Left kidney (tissue), 2 donors: Measurements from ENCODE around the gene GABRR1. TPM values are rescaled to one million over a fixed set of nuclear protein-coding genes. Genes with fewer than 3 reads are reported as not detected.

Experiments
- DNase-seq: peaks from one replicate; pipeline ENCODE4 v3.0.0-alpha.2; 2013
- polyA plus RNA-seq: library from polyadenylated mRNA; unstranded; fragments of 120-200 nt; gene quantifications from one replicate; pipeline ENCODE4 v1.2.1, GENCODE V29; 2013; ENCODE audit not compliant: insufficient read length

GABRR1 gene
- polyA plus RNA-seq, 1 donor = 1.2 TPM

- DNase-seq = no peak
Observed at GRCh38 chr6:89216411-89216810, 747 bp downstream of the GABRR1 start.

DNA sequence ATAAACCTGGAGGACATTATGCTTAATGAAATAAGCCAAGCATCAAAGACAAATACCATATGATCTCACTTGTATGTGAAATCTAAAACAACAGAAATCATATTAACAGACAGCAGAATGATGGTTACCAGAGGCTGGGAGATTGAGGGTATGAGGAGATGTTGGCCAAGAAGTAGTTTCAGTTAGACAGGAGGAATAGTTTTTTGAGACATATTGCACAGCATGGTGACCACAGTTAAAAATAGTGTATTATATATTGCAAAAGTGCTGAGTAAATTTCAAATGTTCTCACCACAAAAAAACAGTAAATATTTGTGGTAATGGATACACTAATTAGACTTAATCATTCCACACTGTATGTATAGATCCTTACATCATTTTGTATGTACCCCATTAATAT, 1.8 kb downstream of the GABRR1 start:
- no peak for DNase-seq

- DNase-seq = no peak
Observed at GRCh38 chr6:89214197-89214596, 3.0 kb downstream of the GABRR1 start.

- no peak for DNase-seq
Observed at GRCh38 chr6:89212472-89212871, 4.7 kb downstream of the GABRR1 start.

DNA sequence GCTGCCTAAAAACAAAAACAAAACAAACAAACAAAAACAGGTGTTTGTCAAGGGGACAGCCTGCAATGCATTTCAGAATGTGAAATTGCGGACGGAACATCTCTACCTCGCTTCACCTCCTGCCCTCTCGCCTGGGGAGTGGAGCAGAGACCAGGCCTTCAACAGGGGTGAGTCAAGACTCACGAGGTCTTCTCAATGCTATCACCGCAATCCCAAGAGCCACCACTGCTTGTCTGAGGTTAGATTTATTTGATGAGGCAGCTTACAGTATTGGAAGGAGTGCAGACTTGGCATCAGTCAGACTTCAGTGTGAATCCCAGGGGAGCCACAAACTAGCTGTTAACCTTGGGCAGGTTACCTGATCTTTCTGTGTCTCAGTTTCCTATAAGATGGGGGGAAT, 7.7 kb downstream of the GABRR1 start:
- no peak for DNase-seq

DNA sequence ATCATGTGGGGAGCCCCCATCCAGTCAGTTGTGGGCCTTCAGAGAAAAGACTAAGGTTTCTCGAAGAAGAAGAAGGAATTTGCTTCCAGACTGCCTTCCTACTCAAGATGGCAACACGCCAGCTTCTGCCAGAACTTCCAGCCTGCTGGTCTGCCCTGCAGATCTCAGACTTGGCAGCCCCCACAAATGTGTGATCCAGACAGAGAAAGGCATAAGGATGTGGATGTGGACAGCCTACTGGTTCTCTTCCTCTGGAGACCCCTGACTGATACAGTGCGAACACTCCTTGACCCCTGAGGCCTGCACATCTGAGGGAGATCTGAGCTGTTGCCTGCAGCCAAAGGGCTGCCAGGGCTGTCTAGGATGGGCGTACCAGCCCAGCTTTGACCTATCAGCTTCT, 8.6 kb downstream of the GABRR1 start:
- DNase-seq = no peak

DNA sequence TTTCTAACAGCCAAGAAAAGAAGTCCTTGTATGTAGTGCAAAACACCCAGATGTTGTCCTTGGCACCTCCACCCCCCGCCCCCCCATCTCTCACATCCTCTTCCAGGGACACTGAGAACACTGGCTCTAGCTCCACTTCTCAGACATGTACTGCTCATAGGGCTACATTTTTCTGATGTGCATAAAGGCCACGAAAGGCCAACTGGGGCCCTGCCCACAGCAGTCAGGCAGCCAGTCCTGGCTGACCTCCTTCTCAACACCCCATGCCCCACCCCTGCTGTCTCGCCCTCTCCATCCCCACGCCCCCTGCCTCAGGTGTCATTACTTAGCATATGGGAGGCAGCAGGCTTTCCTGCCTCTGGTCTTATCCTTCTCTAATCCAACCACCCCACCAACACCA, 11.3 kb downstream of the GABRR1 start:
- DNase-seq = no peak

DNA sequence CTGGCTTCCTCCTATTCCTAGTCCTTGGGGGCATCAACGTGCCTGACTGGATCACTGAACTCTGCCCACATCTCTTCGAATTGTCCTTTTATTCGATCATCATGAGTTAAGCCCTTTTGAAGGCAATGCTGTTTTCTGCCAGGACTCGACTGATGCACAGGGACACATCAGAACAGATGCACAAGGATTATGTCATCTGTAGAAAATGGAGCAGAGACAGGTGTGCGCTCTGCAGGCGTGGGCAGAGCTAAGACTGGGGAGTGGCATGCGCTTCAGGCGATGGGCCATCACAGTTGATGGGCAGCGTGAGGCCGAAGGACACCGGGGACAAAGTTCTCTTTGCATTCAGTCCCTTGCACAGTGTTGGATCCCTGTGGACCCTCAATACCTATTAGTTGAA, 13.1 kb downstream of the GABRR1 start:
- no peak for DNase-seq

- no peak for DNase-seq
Observed at GRCh38 chr6:89200706-89201215, 16.4 kb downstream of the GABRR1 start.

DNA sequence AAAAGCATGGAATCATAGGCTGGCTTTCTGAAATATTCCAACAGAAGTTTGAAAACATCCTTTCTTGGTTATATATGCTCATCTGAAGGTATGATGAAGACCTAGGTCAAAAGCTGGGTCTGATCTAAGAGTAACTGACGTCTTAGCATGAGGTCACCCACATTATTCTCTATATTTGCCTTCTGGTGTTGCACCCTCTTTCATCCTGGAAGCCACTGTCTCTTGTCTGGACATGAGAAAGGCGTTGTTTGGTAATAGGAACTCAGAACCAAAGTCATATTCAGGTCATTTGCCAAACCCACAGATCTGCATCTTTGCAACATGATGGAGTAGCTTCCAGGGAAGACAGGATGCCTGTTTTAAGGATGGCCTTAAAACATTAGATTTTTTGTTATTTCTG, 17.6 kb downstream of the GABRR1 start:
- no peak for DNase-seq

DNA sequence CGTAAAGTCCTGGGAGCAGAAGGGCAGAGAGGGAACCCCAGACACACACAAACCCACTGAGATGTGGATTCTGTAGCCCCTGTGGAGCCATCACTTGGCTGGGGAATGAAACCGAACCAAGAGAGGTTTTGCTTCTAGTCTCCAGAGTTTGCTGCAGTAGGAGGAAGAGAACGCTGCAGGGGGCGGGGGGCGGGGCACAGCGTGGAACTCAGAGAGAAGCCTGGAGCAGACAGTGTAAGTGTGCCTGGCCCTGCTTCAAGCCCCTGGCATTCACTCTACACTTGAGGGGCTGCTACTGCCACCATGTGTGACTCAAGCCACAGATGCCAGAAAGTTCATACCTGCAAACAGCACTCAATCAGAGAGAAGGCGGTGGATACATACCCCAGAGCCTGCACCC, 18.9 kb downstream of the GABRR1 start:
- no peak for DNase-seq

GRCh38 chr6:89197141-89197540, 20.0 kb downstream of the GABRR1 start:
- no peak for DNase-seq

DNA sequence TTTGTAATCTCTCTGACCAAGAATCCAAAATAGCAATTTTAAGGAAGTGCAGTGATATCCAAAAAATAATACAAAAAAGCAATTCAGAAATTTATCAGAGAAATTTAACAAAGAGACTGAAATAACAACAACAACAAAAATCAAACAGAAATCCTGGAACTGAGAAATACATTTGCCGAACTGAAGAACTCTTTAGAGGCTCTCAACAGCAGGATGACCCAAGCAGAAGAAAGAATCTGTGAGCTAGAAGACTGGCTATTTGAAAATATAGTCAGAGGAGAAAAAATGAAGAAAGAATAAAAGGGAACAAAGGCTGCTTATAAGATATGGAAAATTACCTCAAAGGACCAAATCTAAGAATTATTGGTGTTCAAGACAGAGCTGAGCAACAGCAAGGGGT, 22.6 kb downstream of the GABRR1 start:
- DNase-seq = no peak

- DNase-seq = no peak
Observed at GRCh38 chr6:89190741-89191140, 26.4 kb downstream of the GABRR1 start.

GRCh38 chr6:89187504-89187903, 29.7 kb downstream of the GABRR1 start:
- DNase-seq = no peak

DNA sequence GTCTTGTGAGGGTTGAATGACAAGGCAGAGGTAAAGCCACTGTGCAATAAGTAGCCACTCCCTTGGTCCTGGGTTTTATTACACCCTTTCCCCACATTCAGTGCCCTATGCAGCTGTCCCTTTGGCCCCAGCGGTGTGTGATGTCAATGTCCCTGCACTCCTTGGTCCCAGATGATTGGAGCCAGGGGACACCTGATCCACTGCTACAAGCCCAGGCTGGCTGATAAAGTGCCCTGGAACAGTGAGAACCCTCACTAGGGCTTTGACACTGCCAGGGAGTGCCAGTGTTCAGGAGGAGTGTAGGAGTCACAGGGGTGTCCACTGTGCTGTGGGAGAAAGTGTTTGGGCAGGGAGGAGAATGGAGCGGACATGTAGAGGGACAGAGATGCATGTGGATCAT, 30.4 kb downstream of the GABRR1 start:
- peak; percentile 6 for DNase-seq

- no peak for DNase-seq
Observed at GRCh38 chr6:89184344-89184743, 32.8 kb downstream of the GABRR1 start.

- DNase-seq = no peak
Observed at GRCh38 chr6:89183294-89183693, 33.9 kb downstream of the GABRR1 start.

DNA sequence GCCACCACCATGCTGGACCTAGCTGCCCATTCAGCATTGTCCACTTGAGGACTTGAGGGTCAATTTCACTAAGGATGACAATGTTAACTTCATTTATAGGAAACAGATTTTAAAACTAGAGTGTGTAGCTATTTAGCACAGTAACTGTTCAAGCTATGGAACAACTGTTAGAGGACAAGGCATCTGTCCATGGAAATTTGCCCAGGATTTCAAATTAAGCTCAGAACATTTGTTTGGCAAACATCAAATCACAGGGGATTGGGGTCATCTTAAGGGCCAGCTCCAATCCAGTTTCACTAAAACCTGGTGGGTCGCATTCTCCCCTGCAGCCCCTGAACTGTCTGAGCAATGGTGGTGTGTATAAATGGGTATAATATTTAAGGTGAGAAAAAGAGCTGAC, 36.2 kb downstream of the GABRR1 start:
- no peak for DNase-seq

DNA sequence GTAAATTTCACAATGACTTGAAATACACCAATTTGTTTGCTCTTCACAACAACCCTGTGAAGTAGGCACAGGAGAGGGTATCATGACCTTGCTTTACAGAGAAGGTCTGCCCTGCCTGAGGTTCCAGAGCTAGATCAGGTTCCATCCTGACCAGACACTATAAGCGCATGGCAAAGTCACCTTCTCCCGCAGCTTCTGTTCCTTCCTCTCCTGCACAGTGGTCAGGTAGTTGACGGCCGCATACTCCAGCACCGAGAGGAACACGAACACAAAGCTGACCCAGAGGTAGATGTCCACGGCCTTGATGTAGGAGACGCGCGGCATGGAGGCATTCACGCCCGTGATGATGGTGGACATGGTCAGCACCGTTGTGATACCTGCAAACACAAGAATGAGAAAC, 37.0 kb downstream of the GABRR1 start:
- DNase-seq = no peak

DNA sequence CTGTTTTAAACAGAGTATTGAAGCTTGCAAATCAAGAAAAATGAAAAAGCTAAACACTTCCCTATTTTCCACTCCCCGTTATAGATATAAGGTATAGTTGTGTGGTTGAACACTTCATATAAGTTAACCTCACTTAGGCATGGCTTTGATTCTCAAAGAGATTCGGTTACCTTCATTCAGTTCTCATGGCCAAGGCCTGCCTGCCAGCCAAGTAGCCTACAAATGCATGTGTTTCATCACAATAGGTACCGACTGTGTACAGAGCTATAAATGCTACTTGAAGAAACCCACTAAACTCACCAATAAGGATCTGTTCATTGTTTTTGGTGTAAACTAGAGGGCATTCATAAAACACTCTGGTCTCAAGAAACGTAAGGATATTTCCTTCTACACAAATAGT, 43.5 kb downstream of the GABRR1 start:
- no peak for DNase-seq

DNA sequence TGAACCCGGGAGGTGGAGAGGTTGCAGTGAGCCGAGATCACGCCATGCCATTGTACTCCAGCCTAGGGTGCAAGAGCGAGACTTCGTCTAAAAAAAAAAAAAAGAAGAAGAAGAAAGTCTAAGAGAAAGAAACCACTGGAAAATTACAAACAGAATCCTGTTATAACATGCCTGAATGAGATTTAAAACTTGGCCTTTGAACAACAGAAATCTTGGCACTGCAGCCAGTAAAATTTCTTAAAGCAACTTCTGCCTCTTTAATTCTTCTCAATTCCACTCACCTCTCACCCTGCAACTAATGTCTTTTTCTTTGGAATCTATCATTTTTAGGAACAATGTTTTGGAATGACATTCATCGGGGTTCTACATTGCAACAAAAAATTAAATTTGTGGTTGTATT, 45.0 kb downstream of the GABRR1 start:
- no peak for DNase-seq

- DNase-seq = no peak
Observed at GRCh38 chr6:89162047-89162371, 55.1 kb downstream of the GABRR1 start.

DNA sequence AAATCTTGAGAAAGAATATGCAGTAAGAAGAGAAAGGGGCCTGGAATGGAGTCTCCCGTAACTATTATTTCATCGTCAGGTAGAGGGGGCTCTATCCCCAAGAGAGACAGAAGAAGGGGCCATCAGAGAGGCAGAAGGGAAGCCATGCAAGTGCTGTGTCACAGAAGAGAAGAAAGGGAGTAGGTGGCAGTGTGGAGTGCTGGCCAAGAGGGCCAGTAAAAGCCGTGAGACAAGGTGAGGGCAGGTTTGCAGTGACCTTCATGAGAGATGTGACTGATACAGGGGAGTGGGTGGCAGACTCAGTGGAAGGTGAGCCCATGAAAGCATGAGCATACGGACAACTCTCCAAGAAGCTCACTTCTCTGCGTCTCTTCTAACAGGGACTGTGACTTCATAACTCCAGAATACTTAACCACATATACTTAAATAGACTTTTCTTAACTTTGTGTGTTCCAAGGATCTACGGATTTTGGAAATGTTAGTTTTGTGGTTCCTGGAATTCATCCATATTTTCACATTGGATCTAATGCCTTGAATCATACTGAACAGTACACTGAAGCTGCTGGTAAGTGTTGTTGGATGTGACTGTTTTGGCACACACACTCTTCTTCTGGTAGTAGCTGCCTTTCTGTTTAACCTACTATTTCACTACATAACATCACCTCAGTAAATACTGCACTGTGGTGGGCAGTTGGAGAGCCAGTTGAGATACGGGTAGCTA, 55.7 kb downstream of the GABRR1 start:
- DNase-seq = no peak
